Measurements from ENCODE around the gene PIEZO2.

The PIEZO2 gene

DNA sequence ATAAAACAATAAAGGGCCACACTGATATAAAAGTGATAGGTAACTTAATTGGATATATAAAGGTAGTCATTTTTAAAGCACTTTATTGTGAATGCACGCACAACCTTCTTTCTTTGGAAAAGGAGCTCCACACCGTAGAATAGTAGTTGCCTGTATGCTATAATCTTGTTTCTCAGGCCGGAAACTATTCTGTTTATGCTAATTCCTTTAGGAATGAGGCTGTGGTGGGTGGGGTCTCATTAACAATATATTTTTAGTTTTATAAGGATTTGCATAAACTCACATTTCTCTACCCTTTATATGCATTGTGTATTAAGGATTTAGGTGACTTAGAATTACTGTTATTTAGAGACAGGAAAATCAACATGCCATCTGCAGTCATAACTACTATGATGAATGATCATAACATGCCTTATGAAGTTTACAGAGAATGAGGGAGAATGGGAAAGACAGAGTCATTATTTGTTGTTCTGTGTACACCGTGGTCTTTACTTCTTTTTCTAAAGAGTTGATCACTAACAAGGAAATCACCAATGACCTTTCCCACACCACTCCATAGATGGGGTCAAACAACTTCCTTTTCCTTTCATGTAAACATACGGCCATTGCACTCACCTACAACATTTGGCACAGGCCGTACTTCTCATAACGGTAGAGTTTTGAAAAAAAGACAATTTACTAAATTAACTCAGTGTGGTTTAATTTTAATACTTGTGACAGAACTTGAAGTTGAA, 84.5 kb downstream of the PIEZO2 start:
- Histone ChIP-seq H3K9me3 (ENCODE audit: control insufficient read depth, insufficient read depth, low read depth, low read length) (no peaks in the 10 kb centered on the region), H3K4me1 (ENCODE audit: control insufficient read depth, insufficient read depth, low read length) (no peaks in the 10 kb centered on the region), H3K4me3 (ENCODE audit: low read depth, low read length) (no peak overlapping the region), H3K27ac (ENCODE audit: extremely low read depth, low read depth, low read length) (no peak overlapping the region), H3K36me3 (ENCODE audit: control insufficient read depth in 2 of 2, insufficient read depth in 1 of 2, low read length in 2 of 2) (no peaks in the 10 kb centered on the region)
- ChIA-PET CTCF (interaction anchor here (0.8 kb wide), 1 partner anchor 24 kb away, joined by 4 read pairs; no protein-coding TSS in a partner anchor), POLR2A (interaction anchor here (0.5 kb wide), 1 partner anchor 21 kb away, joined by 3 read pairs; no protein-coding TSS in a partner anchor)
- TF ChIP-seq HOXC10 (CRISPR knock-in tag; IDR thresholded peaks at IDR 0.05): no peak
- TF ChIP-seq ZBTB17 (tag by site-specific recombination; IDR thresholded peaks at IDR 0.05): no peak
- TF ChIP-seq, protein P1, sequence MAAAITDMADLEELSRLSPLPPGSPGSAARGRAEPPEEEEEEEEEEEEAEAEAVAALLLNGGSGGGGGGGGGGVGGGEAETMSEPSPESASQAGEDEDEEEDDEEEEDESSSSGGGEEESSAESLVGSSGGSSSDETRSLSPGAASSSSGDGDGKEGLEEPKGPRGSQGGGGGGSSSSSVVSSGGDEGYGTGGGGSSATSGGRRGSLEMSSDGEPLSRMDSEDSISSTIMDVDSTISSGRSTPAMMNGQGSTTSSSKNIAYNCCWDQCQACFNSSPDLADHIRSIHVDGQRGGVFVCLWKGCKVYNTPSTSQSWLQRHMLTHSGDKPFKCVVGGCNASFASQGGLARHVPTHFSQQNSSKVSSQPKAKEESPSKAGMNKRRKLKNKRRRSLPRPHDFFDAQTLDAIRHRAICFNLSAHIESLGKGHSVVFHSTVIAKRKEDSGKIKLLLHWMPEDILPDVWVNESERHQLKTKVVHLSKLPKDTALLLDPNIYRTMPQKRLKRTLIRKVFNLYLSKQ (tag by site-specific recombination; IDR thresholded peaks at IDR 0.05; ENCODE audit: borderline replicate concordance): no peak
- no peak for TF ChIP-seq ZNF292 (tag by site-specific recombination; IDR thresholded peaks at IDR 0.05; ENCODE audit: borderline replicate concordance, low read depth)
- TF ChIP-seq ZNF366 (tag by site-specific recombination; conservative IDR thresholded peaks at IDR 0.05): no peak
- TF ChIP-seq, protein P2, sequence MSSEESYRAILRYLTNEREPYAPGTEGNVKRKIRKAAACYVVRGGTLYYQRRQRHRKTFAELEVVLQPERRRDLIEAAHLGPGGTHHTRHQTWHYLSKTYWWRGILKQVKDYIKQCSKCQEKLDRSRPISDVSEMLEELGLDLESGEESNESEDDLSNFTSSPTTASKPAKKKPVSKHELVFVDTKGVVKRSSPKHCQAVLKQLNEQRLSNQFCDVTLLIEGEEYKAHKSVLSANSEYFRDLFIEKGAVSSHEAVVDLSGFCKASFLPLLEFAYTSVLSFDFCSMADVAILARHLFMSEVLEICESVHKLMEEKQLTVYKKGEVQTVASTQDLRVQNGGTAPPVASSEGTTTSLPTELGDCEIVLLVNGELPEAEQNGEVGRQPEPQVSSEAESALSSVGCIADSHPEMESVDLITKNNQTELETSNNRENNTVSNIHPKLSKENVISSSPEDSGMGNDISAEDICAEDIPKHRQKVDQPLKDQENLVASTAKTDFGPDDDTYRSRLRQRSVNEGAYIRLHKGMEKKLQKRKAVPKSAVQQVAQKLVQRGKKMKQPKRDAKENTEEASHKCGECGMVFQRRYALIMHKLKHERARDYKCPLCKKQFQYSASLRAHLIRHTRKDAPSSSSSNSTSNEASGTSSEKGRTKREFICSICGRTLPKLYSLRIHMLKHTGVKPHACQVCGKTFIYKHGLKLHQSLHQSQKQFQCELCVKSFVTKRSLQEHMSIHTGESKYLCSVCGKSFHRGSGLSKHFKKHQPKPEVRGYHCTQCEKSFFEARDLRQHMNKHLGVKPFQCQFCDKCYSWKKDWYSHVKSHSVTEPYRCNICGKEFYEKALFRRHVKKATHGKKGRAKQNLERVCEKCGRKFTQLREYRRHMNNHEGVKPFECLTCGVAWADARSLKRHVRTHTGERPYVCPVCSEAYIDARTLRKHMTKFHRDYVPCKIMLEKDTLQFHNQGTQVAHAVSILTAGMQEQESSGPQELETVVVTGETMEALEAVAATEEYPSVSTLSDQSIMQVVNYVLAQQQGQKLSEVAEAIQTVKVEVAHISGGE (tag by site-specific recombination; conservative IDR thresholded peaks at IDR 0.05; ENCODE audit: low read depth): no peak

DNA sequence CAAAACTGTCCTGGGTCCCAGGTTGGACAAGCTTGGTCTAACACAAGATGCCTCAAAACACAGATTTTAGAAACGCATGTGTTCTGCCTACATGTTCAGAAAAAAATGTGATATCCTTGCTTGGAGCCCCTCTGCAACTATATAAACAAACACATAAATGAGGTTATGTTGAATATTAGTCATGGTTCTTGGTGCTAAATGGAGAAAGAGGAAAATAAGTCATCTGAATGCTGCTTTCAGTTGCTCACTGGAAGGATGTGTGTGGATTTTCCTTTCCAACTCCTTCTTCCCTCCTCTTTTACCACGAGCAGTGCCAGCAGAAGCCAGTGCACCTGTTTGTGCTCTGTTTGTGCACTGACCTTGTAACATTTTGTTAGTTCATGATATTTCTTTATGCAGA, 85.3 kb downstream of the PIEZO2 start:
- POLR2A ChIA-PET: no interaction called here
- CTCF ChIA-PET: no interaction called here

DNA sequence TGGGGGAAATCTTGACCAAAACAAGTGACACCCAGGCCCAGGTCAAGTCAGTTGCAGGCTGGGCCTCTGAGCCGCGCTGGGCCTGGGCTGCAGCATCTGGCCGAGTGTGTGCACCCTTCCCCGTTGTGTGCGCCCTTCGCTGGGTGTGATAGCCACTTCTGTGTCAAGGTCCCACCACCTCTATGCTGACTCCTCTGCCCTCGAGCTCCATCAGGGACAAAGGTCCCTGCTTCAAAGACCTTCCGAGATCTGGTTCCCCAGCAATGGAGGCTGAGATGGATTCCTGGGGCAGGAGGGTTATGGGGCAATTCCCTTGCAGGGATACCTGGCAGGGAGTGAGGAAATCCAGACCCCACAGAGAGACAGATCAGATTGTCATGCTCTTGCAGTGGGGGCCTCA, 93.6 kb downstream of the PIEZO2 start:
- Histone ChIP-seq H3K36me3 (ENCODE audit: control insufficient read depth in 2 of 2, insufficient read depth in 1 of 2, low read length in 2 of 2) (no peaks in the 10 kb centered on the region), H3K27ac (ENCODE audit: extremely low read depth, low read depth, low read length) (no peak overlapping the region), H3K9me3 (ENCODE audit: control insufficient read depth, insufficient read depth, low read depth, low read length) (no peaks in the 10 kb centered on the region), H3K4me3 (ENCODE audit: low read depth, low read length) (no peak overlapping the region), H3K4me1 (ENCODE audit: control insufficient read depth, insufficient read depth, low read length) (no peaks in the 10 kb centered on the region; the same call in 1 of the 2 replicates)
- CTCF ChIA-PET: interaction anchor here (1.1 to 2.6 kb wide), 2 partner anchors 15 to 501 kb away, joined by 3 to 15 read pairs; no protein-coding TSS in a partner anchor
- TF ChIP-seq GLI4 (tag by site-specific recombination; IDR thresholded peaks at IDR 0.05) (no peak), ZNF707 (tag by site-specific recombination; IDR thresholded peaks at IDR 0.05) (no peak), ZNF214 (tag by site-specific recombination; IDR thresholded peaks at IDR 0.05; ENCODE audit: borderline replicate concordance) (no peak), TCF7L2 (IDR thresholded peaks at IDR 0.05; ENCODE audit: borderline replicate concordance, low read depth, low read length) (no peak), ZNF776 (tag by site-specific recombination; IDR thresholded peaks at IDR 0.05; ENCODE audit: borderline replicate concordance) (no peak)
- TF ChIP-seq, protein P3, sequence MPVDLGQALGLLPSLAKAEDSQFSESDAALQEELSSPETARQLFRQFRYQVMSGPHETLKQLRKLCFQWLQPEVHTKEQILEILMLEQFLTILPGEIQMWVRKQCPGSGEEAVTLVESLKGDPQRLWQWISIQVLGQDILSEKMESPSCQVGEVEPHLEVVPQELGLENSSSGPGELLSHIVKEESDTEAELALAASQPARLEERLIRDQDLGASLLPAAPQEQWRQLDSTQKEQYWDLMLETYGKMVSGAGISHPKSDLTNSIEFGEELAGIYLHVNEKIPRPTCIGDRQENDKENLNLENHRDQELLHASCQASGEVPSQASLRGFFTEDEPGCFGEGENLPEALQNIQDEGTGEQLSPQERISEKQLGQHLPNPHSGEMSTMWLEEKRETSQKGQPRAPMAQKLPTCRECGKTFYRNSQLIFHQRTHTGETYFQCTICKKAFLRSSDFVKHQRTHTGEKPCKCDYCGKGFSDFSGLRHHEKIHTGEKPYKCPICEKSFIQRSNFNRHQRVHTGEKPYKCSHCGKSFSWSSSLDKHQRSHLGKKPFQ (tag by site-specific recombination; IDR thresholded peaks at IDR 0.05): no peak
- POLR2A ChIA-PET: no interaction called here

More for the DNA sequence above, 85.3 kb downstream of the PIEZO2 start:
- Histone ChIP-seq H3K27ac (ENCODE audit: extremely low read depth, low read depth, low read length) (no peak overlapping the region), H3K4me3 (ENCODE audit: low read depth, low read length) (no peak overlapping the region), H3K9me3 (ENCODE audit: control insufficient read depth, insufficient read depth, low read depth, low read length) (no peaks in the 10 kb centered on the region), H3K36me3 (ENCODE audit: control insufficient read depth in 2 of 2, insufficient read depth in 1 of 2, low read length in 2 of 2) (no peaks in the 10 kb centered on the region), H3K4me1 (ENCODE audit: control insufficient read depth, insufficient read depth, low read length) (no peaks in the 10 kb centered on the region)
- no peak for TF ChIP-seq ZNF426 (tag by site-specific recombination; IDR thresholded peaks at IDR 0.05)
- TF ChIP-seq ZNF302 (tag by site-specific recombination; IDR thresholded peaks at IDR 0.05; ENCODE audit: low read depth): no peak
- no peak for TF ChIP-seq ZFP69B (tag by site-specific recombination; IDR thresholded peaks at IDR 0.05)
- no peak for TF ChIP-seq ZSCAN30 (tag by site-specific recombination; IDR thresholded peaks at IDR 0.05)
- TF ChIP-seq ZNF707 (tag by site-specific recombination; IDR thresholded peaks at IDR 0.05): no peak
